HG02610 (cell line): ENCODE data around the gene TANC1.
"Not testable (repeated sequence)": the region's sequence is repeated elsewhere in the genome, so short reads cannot be mapped to it uniquely, and the experiment has no call there.

ENCODE experiments used
- ATAC-seq: cut with Tn5 transposase; IDR thresholded peaks from one replicate; pipeline ENCODE4 v1.9.1; 2021; ENCODE audit warnings: mild to moderate bottlenecking, moderate library complexity; ENCODE audit not compliant: unreplicated experiment

Gene TANC1

DNA sequence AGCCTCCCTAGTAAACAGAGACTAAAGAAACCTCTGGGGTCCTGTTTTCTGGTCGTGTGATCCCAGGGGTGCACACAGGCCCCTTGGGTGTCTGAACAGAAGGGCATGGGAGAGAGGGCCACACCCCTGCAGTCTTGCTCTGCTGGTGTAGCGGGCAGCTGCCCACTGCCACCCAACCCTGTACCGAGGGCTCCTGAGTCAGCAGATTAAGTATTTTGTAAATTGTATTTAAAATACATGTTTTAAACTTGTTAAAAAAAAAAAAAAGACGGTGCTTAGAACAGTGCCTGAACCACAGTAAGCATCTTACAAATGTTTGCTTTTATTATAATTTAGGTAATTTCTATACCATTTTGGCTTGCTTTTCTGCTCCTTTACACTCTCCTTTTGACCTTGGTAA lies 113.7 kb downstream of the TANC1 start:
- ATAC-seq, result no peak

DNA sequence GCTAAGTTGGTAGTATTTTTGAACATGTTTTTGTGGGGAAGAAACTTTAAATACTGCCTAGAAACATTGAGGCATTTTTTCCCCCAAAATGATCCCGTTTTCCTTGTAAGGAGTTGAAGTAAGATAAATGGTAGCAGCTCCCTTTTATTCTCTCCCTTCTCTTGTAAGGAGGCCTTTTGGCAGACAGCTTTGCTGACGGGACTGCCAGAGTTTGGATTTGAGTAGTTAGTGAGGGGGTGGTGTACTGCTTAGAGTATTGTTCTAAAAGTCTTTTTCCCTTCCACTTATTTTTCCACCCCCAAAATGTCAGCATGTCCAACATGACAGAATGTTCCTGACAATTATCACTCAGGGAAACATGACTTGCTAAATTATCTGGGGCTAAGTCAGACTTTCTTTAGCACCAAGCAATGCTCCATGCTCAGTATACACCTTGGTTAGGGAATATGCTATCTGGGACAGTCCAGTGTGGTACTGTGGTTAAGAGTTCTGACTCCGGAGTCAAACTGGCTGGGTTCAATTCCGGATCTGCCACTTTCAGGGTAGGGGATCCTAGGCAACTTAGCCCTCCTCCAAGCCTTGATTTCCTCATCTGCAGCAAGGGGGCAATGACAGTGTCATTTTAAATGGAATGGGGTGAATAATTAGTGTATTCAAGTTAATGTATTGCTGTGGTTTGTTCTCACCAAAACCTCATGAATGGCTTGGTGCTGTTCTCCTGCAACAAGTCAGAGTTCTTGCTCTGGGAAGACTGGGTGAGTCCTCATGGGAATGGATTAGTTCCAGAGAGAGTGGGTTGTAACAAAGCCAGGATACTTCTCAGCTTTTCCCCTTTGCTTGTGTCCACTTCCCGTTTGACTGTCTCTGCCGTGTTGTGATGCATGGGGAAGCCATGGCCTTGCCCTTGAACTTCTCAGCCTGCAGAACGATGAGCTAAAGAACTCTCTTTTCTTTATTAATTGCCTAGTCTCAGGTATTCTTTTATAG lies 116.2 kb downstream of the TANC1 start:
- ATAC-seq, result no peak

DNA sequence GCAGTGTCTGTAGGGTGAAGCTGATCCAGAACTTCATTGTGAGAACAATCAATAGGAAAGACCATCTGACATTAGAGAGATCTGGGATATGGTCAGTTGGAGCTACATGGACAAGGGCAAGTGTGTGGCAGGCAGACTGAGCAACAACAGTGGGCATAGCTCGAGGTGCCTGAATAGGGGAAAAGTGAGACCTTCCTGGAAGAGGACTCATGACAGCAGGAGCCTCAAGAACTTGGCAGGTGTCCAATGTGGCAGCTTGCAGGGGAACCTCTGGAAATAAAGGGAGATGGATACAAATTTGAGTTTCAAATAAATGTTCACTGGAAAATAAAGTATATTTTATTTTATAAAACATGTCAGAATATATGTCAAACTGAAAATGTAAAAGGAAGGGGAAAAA lies 117.9 kb downstream of the TANC1 start:
- ATAC-seq, result no peak

DNA sequence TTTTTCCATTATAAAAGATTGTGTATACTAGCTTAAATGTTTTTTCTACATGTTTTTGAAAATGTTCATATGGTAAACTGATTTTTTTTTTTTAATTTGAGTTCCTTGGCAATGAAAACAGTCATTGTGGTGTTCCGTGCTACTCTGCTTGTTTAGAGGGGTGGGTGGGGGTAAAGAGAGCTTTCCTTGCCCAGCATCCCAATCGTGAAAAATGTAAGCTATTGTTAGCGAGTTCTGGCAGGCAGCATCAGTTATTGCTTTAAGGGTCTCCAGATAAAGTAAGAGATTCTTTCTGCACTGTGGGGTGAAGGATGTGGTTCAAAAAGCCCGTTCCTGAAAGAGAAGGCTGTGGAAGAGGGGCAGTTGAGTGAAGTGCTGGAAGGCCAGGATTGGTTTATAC lies 118.4 kb downstream of the TANC1 start:
- no peak for ATAC-seq

DNA sequence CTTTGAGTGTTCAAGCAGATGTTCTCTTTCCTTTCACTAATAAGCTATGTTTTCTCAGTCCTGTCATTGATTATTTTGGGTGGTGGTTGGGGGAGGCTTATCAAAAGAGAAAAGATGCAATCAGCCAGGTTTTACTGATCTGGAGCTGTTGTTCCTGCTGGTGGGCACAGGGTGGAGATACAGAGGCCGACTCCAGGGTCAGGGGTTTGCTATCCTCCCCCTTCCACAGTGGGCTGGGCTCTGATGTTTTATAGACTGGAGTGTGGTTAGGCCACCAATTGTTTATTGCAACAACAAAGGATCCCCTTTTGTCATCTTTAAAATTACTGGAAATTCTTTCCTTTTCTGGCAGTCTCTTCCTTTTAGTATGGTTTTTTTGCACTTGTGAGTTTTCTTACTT lies 120.5 kb downstream of the TANC1 start:
- no peak for ATAC-seq

DNA sequence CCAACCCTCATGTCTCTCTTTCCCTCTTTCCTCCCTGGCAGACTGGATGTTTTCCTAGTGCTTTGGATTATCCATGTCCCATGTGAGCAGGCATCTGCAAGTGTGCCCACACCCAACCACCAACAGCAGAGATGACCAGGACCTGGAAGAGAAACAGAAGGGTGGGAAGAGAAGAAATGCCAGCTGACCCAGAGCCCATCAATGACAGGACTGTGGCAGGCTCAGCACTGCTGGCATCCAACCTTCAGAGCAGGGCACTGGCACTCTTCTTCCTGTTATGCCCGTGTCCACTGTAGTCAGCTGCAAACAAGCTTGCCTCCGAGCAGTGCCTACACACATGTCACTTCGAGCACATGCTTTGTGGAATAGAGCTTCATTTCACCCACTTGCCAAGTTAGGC lies 121.1 kb downstream of the TANC1 start:
- no peak for ATAC-seq

DNA sequence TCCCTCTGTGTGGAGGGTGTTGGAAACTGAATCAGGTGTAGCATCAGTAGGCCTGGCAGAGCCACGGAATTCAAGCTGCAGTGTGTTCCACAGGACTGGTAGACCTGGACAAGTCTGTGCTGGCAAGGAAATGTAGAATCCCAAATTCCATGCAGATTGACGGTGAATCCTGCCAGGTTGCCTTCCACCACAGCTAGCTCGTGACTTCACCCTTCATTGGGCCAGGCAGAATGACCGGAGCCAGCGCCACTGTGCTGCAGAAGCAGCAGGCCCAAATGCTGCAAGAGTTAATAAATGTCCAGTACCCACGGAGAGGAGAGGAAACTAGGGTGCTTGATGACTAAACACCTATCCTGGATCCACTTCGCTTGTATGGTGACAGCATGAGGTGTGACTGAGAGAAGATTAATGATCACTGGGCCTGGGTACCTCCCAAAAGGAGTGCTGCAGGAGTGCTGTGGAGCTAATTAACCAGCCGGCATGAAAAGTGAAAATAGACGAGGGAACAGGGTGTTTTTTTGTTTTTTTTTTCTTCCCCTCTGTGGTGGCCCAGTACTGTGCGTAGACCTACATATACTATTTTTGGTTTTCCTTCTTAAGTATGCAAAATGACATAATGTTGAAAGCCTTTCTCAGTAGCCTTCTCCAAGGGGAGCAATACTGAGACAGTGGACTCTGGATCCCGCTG lies 122.2 kb downstream of the TANC1 start:
- peak; percentile 72 for ATAC-seq

DNA sequence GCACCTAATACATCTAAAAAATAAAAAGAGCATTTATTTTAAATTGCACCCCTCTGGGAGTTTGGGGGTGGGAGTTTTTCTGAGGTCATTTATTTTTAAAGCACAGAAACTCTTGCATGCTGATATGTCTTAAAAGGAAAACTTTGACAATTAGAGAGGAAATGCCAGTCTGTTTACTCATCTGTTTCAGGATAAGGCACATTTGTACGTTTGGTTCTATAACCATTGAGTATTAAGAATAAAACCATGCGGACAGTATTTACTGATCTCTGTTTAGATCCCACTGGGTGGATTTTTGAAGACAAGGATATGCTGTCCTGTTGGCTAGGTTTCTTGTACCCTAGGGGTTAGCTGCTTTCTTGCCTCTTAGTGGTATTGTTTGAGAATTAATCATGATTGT lies 122.9 kb downstream of the TANC1 start:
- ATAC-seq, result no peak

DNA sequence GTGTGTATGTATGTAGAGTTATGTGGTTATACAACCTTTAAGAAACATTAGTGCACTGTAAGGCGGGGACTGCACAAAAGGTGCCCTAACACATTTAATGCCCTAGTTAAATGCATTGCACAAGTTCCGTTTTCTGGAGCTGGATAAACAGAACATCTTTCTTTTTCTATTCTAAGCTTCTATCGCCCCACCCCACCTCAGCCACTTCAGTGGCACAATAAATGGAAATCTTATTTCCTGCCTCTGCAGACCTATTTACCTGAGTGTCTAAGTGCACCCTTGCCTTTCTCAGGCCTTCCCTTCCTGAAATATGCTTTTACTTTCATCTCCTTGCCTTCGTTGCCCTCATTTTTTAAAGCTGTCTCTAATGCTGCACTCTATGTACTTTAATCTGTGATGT lies 123.5 kb downstream of the TANC1 start:
- peak; percentile 56 for ATAC-seq

DNA sequence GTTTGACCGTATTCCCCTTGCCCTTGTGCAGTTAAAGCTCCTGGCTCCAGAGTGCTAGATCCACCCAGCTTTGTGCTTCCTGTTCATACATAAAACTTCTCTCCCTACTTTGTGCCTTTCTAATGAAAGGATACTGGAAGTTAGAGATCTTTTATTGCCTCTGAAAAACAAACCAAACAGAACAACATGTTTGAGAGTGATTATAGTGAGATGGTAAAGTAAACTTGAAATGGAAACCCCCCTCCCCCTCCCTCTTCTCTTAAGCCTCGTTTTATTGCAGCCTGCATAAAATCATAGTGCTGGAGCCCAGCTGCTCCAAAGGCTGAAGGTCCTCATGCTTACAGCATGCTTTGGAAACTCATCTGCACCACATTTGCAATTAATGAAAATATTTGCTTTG lies 125.1 kb downstream of the TANC1 start:
- no peak for ATAC-seq

DNA sequence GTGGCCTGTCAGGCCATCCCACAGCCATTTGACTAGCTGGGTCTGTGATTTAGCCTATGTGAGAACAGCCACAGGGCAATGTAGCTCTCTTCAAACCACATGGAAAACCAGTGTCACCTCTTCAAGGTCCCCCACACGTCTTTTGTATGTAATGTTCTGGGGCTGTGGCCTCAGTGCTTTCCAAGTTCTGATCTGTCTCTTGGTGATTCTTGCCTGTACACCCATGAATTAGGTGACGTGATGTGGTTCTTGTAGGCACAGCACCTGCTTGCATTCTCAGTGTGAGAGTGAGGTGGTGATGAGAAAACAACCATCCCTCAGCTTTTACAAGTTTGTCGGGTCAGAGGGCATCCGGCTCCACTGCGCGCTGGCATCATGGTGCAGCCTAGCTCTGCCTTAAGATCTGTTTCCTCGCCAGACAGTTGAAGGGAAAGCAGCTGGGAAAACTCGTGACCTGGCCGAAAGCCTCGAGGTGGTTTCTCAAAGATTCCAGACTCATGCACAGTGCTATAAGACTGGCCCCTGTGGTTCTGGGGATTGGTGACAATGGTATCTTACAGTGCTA lies 125.8 kb downstream of the TANC1 start:
- no peak for ATAC-seq

DNA sequence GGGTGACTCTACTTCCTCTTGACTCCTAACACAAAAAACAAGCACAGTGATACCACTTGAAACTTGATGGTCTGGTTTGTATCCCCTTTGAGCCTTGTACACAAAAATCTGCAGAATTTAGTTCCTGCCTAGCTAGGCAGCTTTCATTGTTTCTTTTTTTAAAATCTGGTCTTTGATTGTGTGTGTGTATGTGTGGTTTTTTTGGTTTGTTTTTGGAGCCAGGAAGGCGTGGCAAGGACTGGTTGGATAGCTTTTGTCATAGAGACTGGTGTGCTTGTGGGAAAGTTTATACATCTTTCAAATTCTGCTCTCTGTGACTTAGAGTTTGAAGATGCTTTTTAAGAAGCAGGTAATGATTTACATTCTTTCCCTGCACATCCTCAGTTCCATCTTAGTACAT lies 127.4 kb downstream of the TANC1 start:
- no peak for ATAC-seq

DNA sequence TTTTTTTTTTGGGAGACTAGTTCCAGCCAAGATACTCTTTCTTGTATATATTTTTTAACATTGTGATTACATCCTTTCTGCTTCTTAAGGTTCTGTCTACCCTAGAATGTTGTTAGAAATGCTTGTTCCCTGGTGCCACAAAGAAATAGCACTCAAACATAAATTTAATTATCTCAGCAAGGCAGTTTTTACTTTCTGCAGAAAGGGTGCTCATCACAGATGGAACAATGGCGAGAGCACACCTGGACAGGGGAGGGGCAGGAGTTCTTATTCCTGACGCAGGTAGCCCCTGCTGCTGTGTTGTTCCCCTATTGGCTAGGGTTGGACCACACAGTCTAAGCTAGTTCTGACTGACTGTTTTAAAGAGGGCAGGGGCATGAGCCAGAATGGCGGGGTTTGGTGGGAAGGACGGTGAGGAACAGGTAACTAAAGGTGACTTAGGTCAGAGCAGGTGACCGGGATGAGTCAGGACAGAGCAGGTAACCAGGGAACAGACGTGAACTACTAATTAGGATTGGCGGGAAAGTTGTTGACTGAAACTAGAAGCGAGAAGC lies 127.9 kb downstream of the TANC1 start:
- ATAC-seq, result not testable (repeated sequence)

DNA sequence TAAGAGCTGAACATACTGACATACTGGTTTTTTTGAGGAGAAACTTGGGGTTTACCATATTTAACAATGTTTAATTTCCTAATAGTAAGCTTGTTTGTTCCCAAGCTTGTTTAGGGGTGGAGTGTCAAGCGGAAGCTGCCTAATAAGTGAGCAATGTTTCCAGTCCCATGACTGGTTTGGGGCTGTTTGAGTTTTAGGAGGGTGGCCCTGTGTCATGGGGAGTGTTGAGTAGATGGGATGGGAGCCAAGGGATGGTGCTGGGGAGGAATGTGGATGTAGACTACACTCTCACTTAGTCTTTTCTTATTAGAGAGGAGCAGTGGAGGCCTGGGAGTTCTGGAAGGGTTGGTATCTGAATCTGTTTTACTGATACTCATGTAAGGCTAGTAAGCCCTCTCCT lies 128.5 kb downstream of the TANC1 start:
- ATAC-seq, result no peak

DNA sequence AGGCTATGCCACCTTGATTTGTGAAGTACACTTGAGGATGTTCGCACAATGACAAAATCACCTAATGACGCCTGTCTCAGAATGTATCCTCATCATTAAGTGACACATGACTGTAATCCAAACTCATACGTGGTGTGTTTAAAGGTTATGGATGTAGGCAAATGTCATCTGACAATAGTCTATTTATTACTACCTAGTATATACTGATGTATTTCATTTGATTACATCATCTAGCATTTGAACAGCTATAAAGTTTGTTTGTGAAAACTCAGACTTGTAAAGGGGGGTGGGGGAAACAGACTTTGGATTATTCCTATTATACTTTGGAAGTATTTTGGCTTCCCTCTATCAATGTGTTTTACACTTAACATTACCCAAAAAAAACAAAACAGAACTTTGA lies 129.9 kb downstream of the TANC1 start:
- no peak for ATAC-seq

DNA sequence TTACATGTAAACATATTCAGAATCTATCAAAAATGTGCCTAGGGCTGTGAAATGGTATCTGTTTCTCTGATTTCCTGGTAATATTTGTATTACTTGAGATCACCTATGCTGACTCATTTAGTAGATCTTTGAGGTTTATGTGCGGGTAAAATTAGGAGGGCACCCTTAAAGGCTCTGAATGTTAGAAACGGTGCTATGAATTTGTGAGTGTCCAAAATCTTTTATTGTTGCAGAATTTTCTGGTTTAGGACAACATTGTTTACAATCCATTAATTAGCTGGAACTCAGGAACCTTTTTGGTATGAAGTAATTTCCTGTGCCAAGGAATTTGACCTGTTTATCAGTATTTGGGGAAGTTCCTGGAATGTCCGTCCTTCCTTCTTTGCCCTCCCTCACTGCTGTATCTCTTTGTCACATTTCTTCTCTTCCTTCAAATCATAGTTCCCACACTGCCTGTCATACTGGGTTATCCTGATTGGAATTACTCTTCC lies 130.5 kb downstream of the TANC1 start:
- no peak for ATAC-seq

DNA sequence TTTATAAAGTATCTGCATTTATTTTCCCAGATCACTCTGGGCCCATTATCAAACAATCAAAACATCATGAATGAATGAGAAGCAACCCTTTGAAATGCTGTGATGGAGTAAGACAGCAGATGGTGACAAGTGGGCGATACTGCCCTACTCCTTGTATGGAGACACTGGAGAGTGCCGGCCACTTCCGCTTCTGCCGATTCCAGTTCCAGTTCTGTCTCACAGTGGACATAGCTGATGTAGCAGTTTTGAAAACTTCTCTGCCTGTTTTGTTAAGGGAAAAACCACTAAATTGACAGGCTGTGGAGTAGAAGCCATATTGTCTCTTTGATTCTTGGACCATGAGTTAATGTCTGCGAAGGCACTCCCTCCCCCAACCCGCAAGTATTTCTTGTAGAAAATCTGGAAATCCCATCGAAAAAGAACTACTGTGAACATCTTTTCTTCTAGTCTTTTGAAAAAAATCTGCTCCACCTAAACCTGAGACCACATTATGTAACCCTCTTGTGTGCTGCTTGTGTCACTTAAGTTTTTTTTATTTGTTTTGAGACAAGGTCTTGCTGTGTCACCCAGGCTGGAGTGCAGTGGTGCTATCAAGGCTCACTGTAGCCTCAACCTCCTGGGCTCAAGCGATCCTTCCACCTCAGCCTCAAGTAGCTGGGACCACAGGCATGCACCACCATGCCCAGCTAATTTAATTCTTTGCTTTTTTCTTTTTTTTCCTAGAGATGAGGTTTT lies 133.5 kb downstream of the TANC1 start:
- no peak for ATAC-seq

DNA sequence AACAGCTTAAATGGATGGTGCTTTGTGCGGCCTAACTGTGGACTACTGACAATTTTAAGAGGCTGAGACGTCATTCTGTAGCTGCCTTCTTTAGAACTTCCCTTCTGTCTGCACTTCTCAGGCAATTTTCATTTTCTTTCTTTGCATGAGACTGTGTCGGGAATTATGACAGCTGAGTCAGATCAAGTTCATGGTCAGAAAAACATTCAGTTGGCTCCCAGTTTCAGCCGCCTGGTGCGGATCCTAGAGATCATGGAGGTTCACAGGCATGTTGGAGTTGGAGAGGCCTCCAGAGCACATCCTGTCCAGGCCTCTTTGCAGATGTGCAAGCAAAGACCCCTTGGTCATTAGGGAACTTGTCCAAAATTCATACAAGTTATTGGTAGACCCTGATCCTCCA lies 135.0 kb downstream of the TANC1 start:
- no peak for ATAC-seq

DNA sequence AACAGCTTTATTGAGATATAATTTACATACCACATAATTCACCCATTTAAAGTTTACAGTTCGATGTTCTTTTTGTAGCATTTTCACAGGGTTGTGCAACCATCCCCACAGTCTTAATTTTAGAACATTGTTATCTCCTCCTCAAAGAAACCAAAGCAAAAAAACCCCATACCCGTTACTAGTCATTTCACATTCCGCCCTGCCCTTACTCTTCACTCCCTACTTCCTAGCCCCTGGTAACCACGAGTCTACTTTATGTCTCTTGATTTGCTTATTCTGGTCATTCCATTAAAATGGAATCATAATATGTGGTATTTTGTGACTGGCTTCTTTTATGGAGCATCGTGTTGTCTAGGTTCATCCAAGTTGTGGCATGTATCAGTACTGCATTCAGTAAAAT lies 137.7 kb downstream of the TANC1 start:
- no peak for ATAC-seq

DNA sequence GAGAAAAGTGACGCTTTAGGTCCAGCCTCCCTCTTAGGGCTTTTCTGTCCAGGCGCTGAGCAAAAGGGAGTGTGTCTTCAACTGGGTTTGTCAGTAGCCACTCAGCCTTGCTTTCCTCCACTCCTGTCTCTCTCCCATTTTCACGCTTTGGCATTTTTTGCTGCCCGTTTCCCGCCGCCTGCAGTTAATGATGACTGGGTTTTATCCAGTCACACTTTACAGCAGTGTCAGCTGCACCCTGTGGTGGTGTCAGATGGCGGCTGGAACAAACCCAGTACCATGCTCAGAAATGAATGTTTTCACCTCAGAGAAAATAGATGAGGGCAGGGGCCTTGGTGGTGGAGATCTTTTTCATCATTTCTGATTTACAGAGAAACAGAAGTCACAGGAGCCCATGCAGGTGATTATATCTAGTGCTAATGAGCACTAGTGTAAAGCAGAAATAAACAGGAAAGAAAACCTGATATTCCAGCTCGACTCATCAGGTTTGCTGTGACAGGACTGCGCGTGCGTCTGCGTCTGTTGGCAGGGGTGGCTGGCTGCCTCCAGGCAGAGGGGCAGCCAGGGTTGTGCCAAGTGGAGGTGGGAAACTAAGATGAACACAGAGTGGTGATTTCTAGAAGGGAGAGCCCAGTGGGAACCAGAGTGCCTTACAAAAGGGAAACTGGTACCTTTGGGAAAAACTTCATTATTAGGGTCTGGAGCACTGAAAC lies 139.9 kb downstream of the TANC1 start:
- ATAC-seq, result no peak
